ENCODE results near the gene MICA. TPM values are rescaled to one million over a fixed set of nuclear protein-coding genes. Genes with fewer than 3 reads are reported as not detected.

Gene MICA
- total RNA-seq, 4 donors from 2014 or later: 13.4 to 23.5 (median 15.9) TPM

GRCh38 chr6:31368461-31368860, 34.9 kb upstream of the MICA start:
- TF ChIP-seq CTCF (IDR thresholded peaks at IDR 0.05; ENCODE audit: low read depth): no peak

- no peak for TF ChIP-seq CTCF (IDR thresholded peaks at IDR 0.05; ENCODE audit: low read depth)
Observed at GRCh38 chr6:31375699-31376098, 27.7 kb upstream of the MICA start.

- no peak for TF ChIP-seq CTCF (IDR thresholded peaks at IDR 0.05; ENCODE audit: low read depth)
Observed at GRCh38 chr6:31377029-31377428, 26.4 kb upstream of the MICA start.

GRCh38 chr6:31378062-31378720, 25.2 kb upstream of the MICA start:
- TF ChIP-seq CTCF (IDR thresholded peaks at IDR 0.05; ENCODE audit: low read depth): no peak

- no peak for TF ChIP-seq CTCF (IDR thresholded peaks at IDR 0.05; ENCODE audit: low read depth)
Observed at GRCh38 chr6:31378721-31379103, 24.7 kb upstream of the MICA start.

- no peak for TF ChIP-seq CTCF (IDR thresholded peaks at IDR 0.05; ENCODE audit: low read depth)
Observed at GRCh38 chr6:31379850-31380249, 23.5 kb upstream of the MICA start.

- no peak for TF ChIP-seq CTCF (IDR thresholded peaks at IDR 0.05; ENCODE audit: low read depth)
Observed at GRCh38 chr6:31381666-31382065, 21.7 kb upstream of the MICA start.
